Measurements from ENCODE around the gene DICER1. TPM values are rescaled to one million over a fixed set of nuclear protein-coding genes. Genes with fewer than 3 reads are reported as not detected.
A peak's percentile ranks its signal among the peaks of the same experiment; 100 is the strongest.

The DICER1 gene
- polyA plus RNA-seq, 3 donors = 26.5 to 38.4 (median 34.7) TPM

GRCh38 chr14:95117937-95118721, 39.2 kb downstream of the DICER1 start:
- Histone ChIP-seq H3K4me3 (replicated peaks in 1 of 3; ENCODE audit: low read depth in 2 of 3, low read length in 3 of 3) (no peak overlapping the region), H2AFZ (ENCODE audit: insufficient read depth, low read depth, low read length, poor library complexity, severe bottlenecking) (no peak overlapping the region), H3K9me3 (replicated peaks in 1 of 2; ENCODE audit: control insufficient read depth in 1 of 2, insufficient read depth in 1 of 2, low read length in 2 of 2) (no peaks in the 10 kb centered on the region), H3K27me3 (ENCODE audit: control insufficient read depth in 2 of 2, insufficient read depth in 2 of 2, low read length in 2 of 2) (no peaks in the 10 kb centered on the region), H4K20me1 (ENCODE audit: insufficient read depth, low read length) (peaks cover 71% of the 10 kb centered on the region), H3K9ac (ENCODE audit: insufficient read depth, low read length, poor library complexity, severe bottlenecking) (no peak overlapping the region), H3K36me3 (replicated peaks in 1 of 2; ENCODE audit: control insufficient read depth in 1 of 2, insufficient read depth in 2 of 2, low read length in 2 of 2) (peaks cover 94 to 100% of the 10 kb centered on the region in 2 donors), H3K27ac (ENCODE audit: low read depth in 1 of 2, low read length in 2 of 2) (no peak overlapping the region), H3K4me2 (replicated peaks; ENCODE audit: extremely low read depth, low read length, poor library complexity, severe bottlenecking) (no peak overlapping the region), H3K79me2 (ENCODE audit: insufficient read depth, low read length) (peaks cover 18% of the 10 kb centered on the region), H3K4me1 (ENCODE audit: control insufficient read depth in 1 of 2, insufficient read depth in 2 of 2, low read length in 2 of 2) (no peaks in the 10 kb centered on the region)
- intact Hi-C loops (cut with micrococcal nuclease) = no loop called here
- DNase-seq = no peak
- no peak for TF ChIP-seq CTCF (IDR thresholded peaks at IDR 0.05)
- 95% methylated on average over 11 of the region's 14 CpGs for WGBS (ENCODE audit: insufficient coverage)
- peak overlapping the region in 2 of 7 donors; percentile 3 to 7 for H3K27ac Mint-ChIP-seq
- H3K9me3 Mint-ChIP-seq = no peaks in the 10 kb centered on the region
- no peak overlapping the region for H3K4me3 Mint-ChIP-seq
- peaks cover 3% of the 10 kb centered on the region for H3K4me1 Mint-ChIP-seq
- H3K27me3 Mint-ChIP-seq (ENCODE audit: low read depth in 3 of 3) = peaks cover 0 to 2% (median 0%) of the 10 kb centered on the region in 3 donors
- H3K36me3 Mint-ChIP-seq = peaks cover 68 to 78% of the 10 kb centered on the region in 2 donors

- TF ChIP-seq CTCF (IDR thresholded peaks at IDR 0.05) = no peak
- intact Hi-C loops (cut with micrococcal nuclease) = no loop called here
- Histone ChIP-seq H3K27ac (ENCODE audit: low read depth in 1 of 2, low read length in 2 of 2) (peak overlapping the region in 1 of 2 donors; percentile 55), H3K4me1 (ENCODE audit: control insufficient read depth in 1 of 2, insufficient read depth in 2 of 2, low read length in 2 of 2) (no peaks in the 10 kb centered on the region), H3K36me3 (replicated peaks in 1 of 2; ENCODE audit: control insufficient read depth in 1 of 2, insufficient read depth in 2 of 2, low read length in 2 of 2) (peaks cover 97 to 100% of the 10 kb centered on the region in 2 donors), H3K9me3 (replicated peaks in 1 of 2; ENCODE audit: control insufficient read depth in 1 of 2, insufficient read depth in 1 of 2, low read length in 2 of 2) (no peaks in the 10 kb centered on the region), H3K4me3 (replicated peaks in 1 of 3; ENCODE audit: low read depth in 2 of 3, low read length in 3 of 3) (no peak overlapping the region), H3K9ac (ENCODE audit: insufficient read depth, low read length, poor library complexity, severe bottlenecking) (no peak overlapping the region), H4K20me1 (ENCODE audit: insufficient read depth, low read length) (peaks cover 35% of the 10 kb centered on the region), H2AFZ (ENCODE audit: insufficient read depth, low read depth, low read length, poor library complexity, severe bottlenecking) (no peak overlapping the region), H3K79me2 (ENCODE audit: insufficient read depth, low read length) (no peaks in the 10 kb centered on the region), H3K4me2 (replicated peaks; ENCODE audit: extremely low read depth, low read length, poor library complexity, severe bottlenecking) (no peak overlapping the region), H3K27me3 (ENCODE audit: control insufficient read depth in 2 of 2, insufficient read depth in 2 of 2, low read length in 2 of 2) (no peaks in the 10 kb centered on the region)
- WGBS (ENCODE audit: insufficient coverage) = 83% methylated on average over 2 of the region's 4 CpGs
- H3K4me3 Mint-ChIP-seq = no peak overlapping the region
- no peaks in the 10 kb centered on the region for H3K27me3 Mint-ChIP-seq (ENCODE audit: low read depth in 3 of 3)
- H3K27ac Mint-ChIP-seq = peak overlapping the region in 4 of 7 donors; percentile 2 to 69 (median 26)
- no peaks in the 10 kb centered on the region for H3K9me3 Mint-ChIP-seq
- H3K36me3 Mint-ChIP-seq = peaks cover 73 to 83% of the 10 kb centered on the region in 2 donors
- H3K4me1 Mint-ChIP-seq = peaks cover 3% of the 10 kb centered on the region
- no peak for DNase-seq
These were observed 43.9 kb downstream of the DICER1 start for GRCh38 chr14:95113476-95113875.

Data from CD14-positive monocyte (primary cell).